Left colon (tissue), 2 donors: ENCODE results near the gene KLK10. TPM values are rescaled to one million over a fixed set of nuclear protein-coding genes. Genes with fewer than 3 reads are reported as not detected.

ENCODE experiments used
- ATAC-seq: fragments of 200-7000 bp; cut with Tn5 transposase; one replicate; pipeline ENCODE4 v1.9.1; 2020; ENCODE audit warnings: mild to moderate bottlenecking, moderate library complexity
- DNase-seq, 2 donors: peaks; one replicate each; pipeline ENCODE4 v3.0.0-alpha.2; 2020
- intact Hi-C, 2 donors: fragments of 100-400 bp; cut with DNase I in 1 of 2; cut with micrococcal nuclease in 1 of 2; formaldehyde crosslinking; loops; one replicate each; pipeline versions ENCODE4 v1.11.2 to v1.14.0; 2022; cut with DNase I, micrococcal nuclease
- long read RNA-seq: library from polyadenylated mRNA; unstranded; transcript quantifications from one replicate; pipeline ENCODE4 v2.0.0, GENCODE V29; 2021
- total RNA-seq, 2 donors: library from RNA; stranded (reverse); fragmentation: NEBNext Ultra II Directional; extraction: Animal tissue kit (Norgen Biotek cat#: 25700); gene quantifications; one replicate each; pipeline ENCODE4 v1.2.1, GENCODE V29; 2021
- donor health status: DM: no; HTN: no; CAD: no.
- donor health status: DM: yes; HTN: yes; CAD: no.

KLK10 gene
- under 1 TPM; 0.37 to 0.70 TPM for total RNA-seq
- long read RNA-seq, partial matches to known transcripts = 1 of 1 reads
- long read RNA-seq, other reads (novel, unspliced or antisense) = 0 of 1 reads

- DNase-seq (no peak), ATAC-seq (no peak)
- intact Hi-C loops = no loop called here
Measured at GRCh38 chr19:51019544-51019925, at the start of gene KLK10. Gene KLK10, minus strand, starts transcription at chr19:51019709. Its CDS starts 579 bp downstream, at chr19:51019130.

- no peak for ATAC-seq
- no peak for DNase-seq
- intact Hi-C loops = no loop called here
Measured at GRCh38 chr19:51066393-51067186, 47.1 kb upstream of the KLK10 start.

DNA sequence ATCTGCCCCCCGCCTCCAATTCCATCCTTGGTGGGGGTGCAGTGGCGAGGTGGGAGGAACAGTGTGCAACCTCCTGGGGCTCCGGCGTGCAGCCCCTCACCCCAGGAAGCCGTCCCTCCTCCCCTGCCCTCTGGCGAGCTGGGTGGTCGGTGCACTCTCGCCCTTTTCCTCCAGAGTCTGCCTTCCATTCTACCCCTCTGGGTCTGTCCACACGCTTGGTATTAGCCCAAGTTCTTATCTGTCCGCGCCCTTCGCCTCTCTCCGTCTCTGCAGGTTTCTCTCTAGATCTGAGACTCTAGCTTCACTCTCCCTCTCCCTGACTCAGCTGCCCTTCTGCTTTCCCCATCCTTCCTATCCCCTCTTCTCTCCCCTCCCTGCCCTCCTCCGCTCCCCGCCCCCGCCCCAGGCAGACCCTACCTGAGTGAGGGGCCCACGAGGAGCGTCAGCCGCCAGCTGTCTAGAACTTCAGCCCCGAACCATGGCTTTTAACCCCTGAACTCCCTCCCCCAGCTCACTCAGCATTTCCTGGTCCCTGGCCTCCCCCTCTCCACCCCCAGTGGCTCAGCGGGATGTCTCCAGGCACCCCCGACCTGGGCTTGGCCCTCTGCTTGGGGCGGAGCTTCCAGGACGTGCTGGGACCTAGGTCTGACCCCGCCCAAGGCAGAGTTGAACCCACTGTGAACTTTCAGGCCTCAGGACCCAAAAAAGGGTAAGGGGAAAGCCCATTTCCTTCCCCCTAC, 45.9 kb upstream of the KLK10 start:
- no peak for ATAC-seq
- no peak for DNase-seq
- intact Hi-C loops = no loop called here

DNA sequence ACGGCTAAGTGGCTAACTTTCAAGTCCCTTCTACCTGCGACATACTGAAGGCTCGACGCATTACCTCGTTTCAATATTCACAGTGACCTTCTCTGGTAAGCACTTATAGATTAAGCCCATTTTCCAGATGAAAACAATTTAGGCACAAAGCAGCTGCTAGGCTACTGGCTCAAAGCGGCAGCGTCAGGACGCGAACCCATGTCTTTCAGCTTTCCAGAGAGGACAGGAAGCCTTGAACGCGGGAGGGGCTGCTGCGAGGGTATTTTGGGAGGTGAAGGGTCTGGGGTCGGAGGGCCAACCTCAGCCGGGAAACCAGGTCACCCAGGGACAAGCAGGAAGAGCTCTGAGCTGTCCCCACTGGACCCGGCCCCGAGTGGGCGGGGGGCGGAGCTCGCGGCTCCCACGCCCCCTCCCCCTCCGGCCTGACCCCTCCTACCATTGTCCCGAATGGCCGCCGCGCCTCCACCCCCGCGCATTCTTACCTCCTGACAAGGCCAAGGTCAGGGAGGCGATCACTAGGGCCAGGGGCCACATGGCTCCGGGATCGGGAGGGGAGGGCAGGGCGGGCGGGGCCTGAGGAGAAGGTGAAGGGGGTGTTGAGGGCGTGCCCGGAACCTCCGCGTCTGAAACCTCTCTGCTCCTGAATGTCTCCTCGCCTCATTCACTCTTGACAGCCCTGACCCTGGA, 45.2 kb upstream of the KLK10 start, which contains the start of gene KLK13:
KLK13 (minus strand) TSS at position 559 of the 687 bp plus-strand sequence; CDS start at position 534, 25 bp downstream.
- peak; percentile 12 for ATAC-seq
- DNase-seq = no peak
- intact Hi-C loops = no loop called here

- no peak for DNase-seq
- intact Hi-C loops = no loop called here
- no peak for ATAC-seq
Measured at GRCh38 chr19:51063664-51064063, 44.2 kb upstream of the KLK10 start.

DNA sequence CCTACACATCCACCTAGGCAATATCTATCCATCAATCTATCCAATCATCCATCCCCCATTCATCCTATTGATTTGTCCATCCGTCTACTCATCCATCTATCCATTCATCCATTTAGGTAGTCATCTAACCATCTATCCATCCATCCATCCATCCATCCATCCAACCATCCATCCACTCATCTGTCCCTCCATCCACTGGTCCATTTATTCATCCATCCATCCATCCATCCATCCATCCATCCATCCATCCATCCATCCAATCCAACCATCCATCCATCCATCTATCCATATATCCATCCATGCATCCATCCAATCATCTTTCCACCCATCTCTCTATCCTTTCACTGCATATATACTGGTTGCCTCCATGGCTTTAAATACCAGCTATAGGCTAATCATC, 41.5 kb upstream of the KLK10 start:
- ATAC-seq = no peak
- DNase-seq = no peak
- intact Hi-C loops = no loop called here

- DNase-seq = no peak
- ATAC-seq = no peak
- intact Hi-C loops = no loop called here
Measured at GRCh38 chr19:51060336-51060735, 40.8 kb upstream of the KLK10 start.

DNA sequence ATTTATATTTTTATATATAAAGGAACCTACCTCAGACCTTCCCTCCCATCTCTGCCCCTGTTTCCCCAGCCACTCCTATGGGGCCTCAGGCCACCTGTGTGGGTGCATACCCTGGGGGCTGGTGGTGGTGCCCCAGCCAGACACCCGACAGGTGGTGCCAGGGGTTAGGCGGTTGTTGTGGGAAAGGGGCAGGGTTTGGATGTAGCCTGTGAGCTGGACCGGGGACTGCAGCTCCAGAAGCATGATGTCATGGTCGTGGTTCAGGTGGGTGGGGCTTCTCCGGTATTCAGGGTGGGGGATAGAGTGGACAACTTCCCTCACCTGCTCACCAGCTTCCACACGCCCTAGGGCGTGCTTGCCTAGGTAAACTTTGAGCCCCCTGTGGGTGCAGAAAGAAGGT, 40.2 kb upstream of the KLK10 start:
- no peak for DNase-seq
- intact Hi-C loops = no loop called here
- no peak for ATAC-seq

- DNase-seq (no peak), ATAC-seq (no peak)
- intact Hi-C loops = no loop called here
Measured at GRCh38 chr19:51055866-51056265, 36.4 kb upstream of the KLK10 start.

GRCh38 chr19:51047031-51047335, 27.5 kb upstream of the KLK10 start:
- no peak for DNase-seq
- intact Hi-C loops = no loop called here
- ATAC-seq = no peak

- ATAC-seq = no peak
- intact Hi-C loops = no loop called here
- DNase-seq = no peak
Measured at GRCh38 chr19:51044327-51044726, 24.8 kb upstream of the KLK10 start.

DNA sequence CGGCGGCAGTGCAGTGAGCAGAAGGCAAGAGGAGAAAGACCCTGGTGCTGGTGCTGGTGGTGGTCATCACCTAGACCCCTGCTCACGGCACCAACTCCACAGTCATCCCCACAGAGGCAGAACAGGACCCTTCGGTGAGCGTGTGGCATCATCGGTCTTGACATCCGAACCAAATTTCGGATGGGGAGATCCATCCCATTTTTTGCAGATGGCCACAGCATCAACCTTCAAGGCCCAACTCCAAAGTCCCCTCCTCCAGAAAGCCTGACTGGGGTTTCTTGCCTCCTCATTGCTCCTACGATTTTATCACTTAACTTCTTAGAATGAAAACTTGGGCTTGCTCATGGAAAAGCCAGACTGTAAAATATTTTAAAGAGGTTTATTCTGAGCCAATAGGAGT, 24.0 kb upstream of the KLK10 start:
- DNase-seq = no peak
- ATAC-seq = no peak
- intact Hi-C loops = no loop called here

DNA sequence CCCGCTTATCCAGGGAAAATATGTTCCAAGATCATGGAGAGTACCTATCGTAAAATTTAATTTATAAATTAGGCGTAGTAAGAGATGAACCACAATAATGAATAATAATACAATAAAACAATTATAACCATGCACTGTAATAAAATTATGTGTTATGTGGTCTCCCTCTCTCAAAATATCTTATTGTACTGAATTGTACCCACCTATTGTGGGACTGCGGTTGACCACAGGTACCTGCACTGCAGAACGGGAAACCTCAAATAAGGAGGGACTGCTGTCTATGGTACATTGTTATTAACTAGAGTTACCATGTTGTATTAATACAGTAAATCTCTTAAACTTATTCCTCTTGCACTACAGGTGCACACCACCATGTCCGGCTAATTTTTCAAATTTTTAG, 20.6 kb upstream of the KLK10 start:
- DNase-seq (no peak), ATAC-seq (no peak)
- intact Hi-C loops = no loop called here

DNA sequence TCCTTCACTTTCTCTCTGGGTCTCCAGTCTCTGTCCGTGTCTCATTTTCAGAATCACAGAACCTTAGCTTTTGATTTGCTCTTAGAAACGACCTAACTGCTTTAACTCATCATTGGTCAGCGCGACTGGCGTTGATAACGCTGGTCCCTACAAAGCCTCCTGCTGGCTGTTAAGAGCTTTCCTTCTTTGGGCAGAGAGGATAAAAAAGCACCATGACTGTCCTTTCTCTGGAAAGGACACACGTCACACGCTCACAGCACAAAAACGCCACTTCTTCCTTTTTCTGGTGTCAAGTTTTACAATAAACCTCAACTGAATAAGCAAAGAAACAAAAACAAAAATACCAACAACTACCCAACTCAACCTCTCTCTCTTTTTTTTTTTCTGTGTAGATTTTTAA, 17.0 kb upstream of the KLK10 start:
- DNase-seq = no peak
- no peak for ATAC-seq
- intact Hi-C loops = no loop called here

GRCh38 chr19:51034704-51035103, 15.2 kb upstream of the KLK10 start, which contains the start of gene KLK12:
Gene KLK12, minus strand, starts transcription at chr19:51035002. Its CDS starts 381 bp downstream, at chr19:51034621.
- ATAC-seq (peak; percentile 19), DNase-seq (no peak)
- intact Hi-C loops = no loop called here

DNA sequence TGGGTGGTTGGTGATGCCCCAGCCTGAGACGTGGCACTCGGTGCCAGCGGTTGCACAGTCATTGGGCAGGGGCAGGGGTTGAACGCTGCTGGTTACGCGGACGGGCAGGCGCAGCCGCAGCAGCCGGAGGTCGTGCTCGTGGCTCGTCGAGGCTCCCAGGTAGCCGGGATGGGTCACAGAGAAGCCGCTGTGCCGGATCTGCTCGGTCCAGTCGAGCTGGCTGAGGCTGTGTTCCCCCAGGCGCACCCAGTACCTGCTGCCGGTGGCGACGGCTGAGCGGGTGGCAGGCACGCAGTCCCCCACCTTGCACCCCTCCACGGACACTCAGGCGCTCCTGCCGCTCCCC, 12.3 kb upstream of the KLK10 start:
- ATAC-seq = no peak
- intact Hi-C loops = no loop called here
- no peak for DNase-seq

GRCh38 chr19:51031220-51031879, 11.8 kb upstream of the KLK10 start:
- ATAC-seq (no peak), DNase-seq (no peak)
- intact Hi-C loops = no loop called here

- intact Hi-C loops = no loop called here
- no peak for ATAC-seq
- DNase-seq = no peak
Measured at GRCh38 chr19:51030631-51031030, 11.1 kb upstream of the KLK10 start.

GRCh38 chr19:51029718-51030117, 10.2 kb upstream of the KLK10 start:
- intact Hi-C loops = no loop called here
- no peak for DNase-seq
- ATAC-seq = no peak
